GM12873 (cell line): ENCODE data around the gene SMAD6.

Experiments used
- TF ChIP-seq, protein P1 (sequence below): IDR thresholded peaks from 2 replicates; pipeline ENCODE4 v1.5.1; 2012; ENCODE audit warnings: low read depth, mild to moderate bottlenecking, moderate library complexity, low read length, control low read depth; ENCODE audit not compliant: insufficient read depth; ENCODE audit errors: missing control alignments

Gene SMAD6

DNA sequence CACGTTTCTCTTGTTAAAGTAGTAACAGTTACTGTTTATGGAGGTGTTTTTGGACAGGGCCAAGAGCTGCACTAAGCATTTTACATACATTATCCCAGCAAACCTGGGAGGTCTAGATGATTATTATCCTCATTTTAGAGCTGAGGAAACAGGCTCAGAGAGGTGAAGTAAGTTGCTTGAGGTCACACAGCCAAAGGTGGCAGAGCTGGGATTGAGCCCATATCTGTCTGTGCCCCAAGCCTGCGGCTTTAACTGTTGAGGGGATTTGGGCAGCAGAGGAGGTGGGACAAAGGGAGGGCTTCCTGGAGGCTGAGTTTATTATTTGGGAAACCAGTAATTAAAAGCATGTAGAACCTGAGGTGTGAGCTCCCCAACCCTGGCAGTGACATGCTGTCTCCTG is 9.2 kb downstream of the SMAD6 start:
- TF ChIP-seq, protein P1, sequence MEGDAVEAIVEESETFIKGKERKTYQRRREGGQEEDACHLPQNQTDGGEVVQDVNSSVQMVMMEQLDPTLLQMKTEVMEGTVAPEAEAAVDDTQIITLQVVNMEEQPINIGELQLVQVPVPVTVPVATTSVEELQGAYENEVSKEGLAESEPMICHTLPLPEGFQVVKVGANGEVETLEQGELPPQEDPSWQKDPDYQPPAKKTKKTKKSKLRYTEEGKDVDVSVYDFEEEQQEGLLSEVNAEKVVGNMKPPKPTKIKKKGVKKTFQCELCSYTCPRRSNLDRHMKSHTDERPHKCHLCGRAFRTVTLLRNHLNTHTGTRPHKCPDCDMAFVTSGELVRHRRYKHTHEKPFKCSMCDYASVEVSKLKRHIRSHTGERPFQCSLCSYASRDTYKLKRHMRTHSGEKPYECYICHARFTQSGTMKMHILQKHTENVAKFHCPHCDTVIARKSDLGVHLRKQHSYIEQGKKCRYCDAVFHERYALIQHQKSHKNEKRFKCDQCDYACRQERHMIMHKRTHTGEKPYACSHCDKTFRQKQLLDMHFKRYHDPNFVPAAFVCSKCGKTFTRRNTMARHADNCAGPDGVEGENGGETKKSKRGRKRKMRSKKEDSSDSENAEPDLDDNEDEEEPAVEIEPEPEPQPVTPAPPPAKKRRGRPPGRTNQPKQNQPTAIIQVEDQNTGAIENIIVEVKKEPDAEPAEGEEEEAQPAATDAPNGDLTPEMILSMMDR = no peak

DNA sequence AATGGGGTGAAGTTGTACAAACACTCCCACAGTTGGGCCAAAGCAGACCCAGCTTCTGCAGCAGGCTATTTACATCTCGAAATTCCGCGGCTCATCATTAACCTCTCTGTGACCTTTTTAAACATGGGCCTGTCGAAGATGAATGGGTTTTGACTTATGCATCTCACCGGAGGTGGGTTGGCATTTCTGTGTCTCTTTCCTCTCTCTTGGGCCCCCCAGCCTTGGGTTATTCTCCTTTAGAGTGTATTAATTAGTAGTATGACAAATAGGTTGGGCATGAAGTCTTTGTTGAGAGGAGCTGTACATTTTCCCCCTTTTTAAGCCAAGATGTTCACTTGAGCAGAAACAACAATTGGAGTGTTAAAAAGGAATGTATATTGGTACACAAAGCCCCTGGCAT is 9.8 kb downstream of the SMAD6 start:
- TF ChIP-seq, protein P1 = no peak

DNA sequence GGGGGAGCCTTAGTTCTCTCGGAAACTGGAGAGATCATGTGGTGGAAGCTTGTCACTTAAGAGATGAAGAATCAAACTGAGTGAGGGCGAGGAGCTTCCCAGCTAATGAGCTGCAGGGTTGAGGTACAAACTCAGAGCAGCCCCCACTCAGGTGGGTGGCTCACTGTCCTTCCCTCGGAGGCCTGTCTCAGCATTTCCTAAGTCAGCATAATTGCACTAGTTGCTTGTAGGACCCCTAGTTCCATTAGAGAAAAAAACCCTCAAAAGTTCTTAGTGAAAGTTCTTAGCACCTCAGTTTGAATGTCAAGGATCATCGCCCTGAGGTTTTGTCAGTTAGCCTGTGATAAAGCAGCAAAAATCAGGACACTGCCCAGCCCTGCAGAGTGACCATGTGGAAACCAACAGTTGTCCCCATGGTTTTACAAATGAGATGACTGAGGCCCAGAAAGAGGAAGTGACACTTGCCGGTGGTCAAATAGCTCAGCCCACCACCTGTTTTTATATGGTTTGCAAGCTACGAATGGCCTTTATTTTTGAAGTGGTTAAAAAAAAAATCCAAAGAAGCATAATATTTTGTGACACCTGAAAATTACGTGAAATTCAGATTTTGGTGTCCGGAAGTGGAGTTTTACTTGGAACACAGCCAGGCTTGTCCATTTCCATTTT is 11.9 kb downstream of the SMAD6 start:
- TF ChIP-seq, protein P1 = no peak

DNA sequence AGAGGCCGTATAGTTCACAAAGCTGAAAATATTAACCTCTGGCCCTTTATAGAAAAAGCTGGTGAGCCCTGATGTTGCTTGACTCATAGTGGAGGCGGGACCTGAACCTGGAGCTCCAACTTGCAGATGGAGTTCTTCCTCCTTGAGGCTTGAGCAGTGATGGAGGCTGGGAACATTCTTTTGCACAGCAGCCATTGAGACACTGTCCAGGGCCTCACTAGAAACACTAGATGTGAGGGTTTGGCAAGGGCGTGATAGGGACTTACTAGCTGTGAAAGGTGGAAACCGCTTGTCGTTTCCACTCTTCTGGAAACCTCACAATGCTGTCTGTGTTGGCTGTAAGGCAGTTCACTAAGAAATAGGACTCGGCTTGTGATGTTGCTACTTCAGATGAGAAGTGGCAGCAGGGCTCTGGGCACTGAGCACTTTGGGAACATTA is 12.5 kb downstream of the SMAD6 start:
- TF ChIP-seq, protein P1 = no peak

DNA sequence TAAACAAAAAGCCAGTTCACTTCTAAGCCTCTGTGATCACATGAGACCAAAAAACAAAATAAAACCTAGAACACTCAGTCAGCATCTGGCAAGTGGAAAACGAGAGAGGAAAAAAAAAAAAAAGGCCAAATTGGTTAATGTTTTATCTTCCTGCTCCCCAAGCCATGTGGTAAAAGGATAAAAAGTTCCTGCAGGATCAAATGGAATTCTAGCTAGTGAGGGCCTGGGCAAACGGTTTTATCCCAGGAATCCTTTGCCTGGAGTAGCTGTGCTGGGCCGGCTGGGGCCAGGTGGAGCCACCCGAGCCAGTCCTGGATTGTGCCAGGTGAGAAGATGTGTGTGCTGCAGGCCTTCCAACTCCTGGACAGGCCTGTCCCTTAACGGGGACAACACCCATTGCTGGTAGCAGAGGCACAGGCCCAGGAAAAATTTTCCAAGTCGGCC is 13.2 kb downstream of the SMAD6 start:
- TF ChIP-seq, protein P1 = no peak

DNA sequence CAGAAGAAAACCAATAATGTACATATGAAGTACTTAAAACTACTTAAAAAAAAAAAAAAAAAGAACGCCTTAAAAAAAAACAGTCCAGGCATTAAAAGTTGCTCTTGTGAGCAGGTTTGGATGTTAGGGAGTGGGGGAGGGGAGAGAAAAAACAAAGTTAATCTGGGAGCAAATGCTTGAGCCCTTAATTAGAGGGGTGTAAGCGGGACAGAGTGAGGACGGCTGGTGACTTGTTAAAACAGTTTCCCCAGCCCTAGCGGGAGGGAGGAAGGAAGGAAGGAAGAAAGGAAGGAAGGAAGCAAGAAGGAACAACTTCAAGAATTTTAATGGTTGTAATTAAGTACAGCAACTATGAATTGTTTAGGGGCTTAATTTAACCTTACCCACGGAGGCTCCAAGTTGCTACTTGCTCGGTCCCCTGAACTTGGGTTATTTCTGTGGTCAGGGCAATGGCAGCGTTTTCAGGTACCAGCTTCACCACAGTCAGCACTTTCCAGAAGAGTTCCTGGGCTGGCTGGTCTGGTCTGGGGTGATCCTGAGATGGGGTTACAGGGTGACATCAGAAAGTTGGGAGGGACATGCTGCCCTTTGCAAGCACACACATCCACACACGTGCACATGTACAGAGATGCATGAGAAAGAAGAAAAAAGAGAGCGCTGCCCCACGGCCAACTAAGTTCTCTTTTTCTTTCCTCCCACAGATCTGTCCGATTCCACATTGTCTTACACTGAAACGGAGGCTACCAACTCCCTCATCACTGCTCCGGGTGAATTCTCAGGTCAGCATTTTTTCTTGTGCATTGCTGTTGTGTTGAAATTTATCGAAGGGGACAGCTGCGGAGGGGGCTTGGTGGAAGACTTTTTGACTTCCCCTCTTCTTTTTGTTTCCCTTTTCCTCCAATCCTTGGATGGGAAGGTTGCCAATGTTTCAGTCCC is 14.0 kb downstream of the SMAD6 start:
- TF ChIP-seq, protein P1 = no peak

DNA sequence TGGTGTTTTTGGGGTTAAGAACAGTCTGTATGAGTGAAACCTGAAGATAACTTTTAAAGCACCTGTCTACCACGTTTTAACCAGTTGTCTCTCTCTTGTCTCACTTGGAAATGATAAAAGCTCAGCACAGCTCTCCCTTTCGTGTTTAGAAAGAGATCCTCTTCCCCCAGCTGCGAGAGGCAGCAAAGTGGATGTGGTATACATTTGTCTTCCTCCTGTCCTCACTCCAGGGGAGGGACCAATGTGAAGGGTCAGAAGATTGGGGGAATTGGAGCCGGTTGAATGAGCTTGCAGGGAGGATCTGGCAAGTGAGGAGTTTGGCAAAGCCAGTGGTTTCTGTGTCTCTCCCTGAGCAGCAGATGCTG is 14.6 kb downstream of the SMAD6 start:
- TF ChIP-seq, protein P1 = no peak
